Measurements from ENCODE around the gene C1orf167. TPM values are rescaled to one million over a fixed set of nuclear protein-coding genes. Genes with fewer than 3 reads are reported as not detected.

C1orf167 gene
- total and polyA plus RNA-seq, 10 of the 15 experiments (the other 5 are each of a cell fraction or from before 2014, with no cell fraction given): 0.17 to 0.31 TPM; not detected in 8

DNA sequence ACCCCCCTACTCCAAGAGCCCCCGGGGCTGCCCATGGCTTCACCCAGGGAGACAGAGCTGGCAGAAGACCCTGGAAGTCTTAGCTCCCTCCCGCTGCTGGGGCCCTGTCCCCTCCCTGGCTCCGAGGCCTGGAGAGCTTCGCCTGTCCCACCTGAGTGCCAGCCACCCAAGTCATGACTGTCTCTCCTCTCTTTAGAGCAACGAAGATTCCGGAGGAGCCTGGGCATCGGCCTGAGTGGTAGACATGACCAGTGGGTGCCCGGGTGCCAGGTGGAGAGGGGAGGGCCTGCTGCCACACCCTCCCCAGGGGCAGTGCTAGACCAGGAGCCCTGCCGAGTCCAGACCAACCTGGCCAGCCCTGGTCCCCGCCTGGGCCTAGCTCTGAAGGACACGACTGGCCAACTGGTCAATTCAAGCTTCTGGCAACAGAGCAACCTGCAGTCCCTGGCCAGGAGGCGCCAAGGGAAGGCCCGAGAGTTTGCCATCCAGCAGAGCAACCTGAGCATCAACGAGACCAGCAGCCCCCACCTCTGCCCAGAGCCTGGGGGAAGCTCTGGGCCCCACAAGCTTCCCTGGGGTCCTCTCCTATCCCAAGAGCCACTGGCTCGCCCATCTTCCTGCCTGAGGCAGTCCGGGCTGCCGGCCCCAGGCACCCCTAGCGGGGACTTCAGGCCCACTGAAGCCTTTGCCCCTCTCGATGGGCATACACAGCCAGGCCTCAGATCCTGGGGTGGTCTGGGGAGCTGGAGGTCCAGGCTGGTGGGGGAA is 3.9 kb downstream of the C1orf167 start:
- H3K36me3 ChIP-seq (ENCODE audit: control insufficient read depth in 2 of 2, insufficient read depth in 2 of 2, low read length in 1 of 2): no peaks in the 10 kb centered on the region
- FAIRE-seq (no peak), DNase-seq (ENCODE audit: low read depth, low spot score) (no peak), ATAC-seq (no peak)
- no peaks in the 10 kb centered on the region for H4K20me1 ChIP-seq (ENCODE audit: control insufficient read depth, insufficient read depth)
- intact Hi-C loops (cut with micrococcal nuclease; ENCODE audit: unreplicated experiment) (no loop called here), in situ Hi-C loops (cut with MboI) (no loop called here)
- BruUV-seq (replicated peaks): no TSS peak
- H3K9ac ChIP-seq (ENCODE audit: control insufficient read depth, insufficient read depth, low read length): no peak overlapping the region
- no peaks in the 10 kb centered on the region for H3K4me1 ChIP-seq (ENCODE audit: control insufficient read depth, insufficient read depth, low read length)
- SMC1A ChIA-PET (ENCODE audit: uncharacterized antibody, unreplicated experiment): no interaction called here
- H3K27ac ChIP-seq (ENCODE audit: control insufficient read depth, insufficient read depth): no peak overlapping the region
- POLR2A ChIA-PET: interaction anchor here (0.6 kb wide), 1 partner anchor 23 kb away, joined by 4 read pairs; no protein-coding TSS in a partner anchor
- no peaks in the 10 kb centered on the region for H3K9me3 ChIP-seq (replicated peaks; ENCODE audit: control insufficient read depth, insufficient read depth, low read length)
- CTCF ChIA-PET: interaction anchor here (1.7 kb wide), 1 partner anchor 19 kb away, joined by 5 read pairs; no protein-coding TSS in a partner anchor
- no peak overlapping the region for H3K4me2 ChIP-seq (ENCODE audit: control insufficient read depth, insufficient read depth)
- RAD21 ChIA-PET (ENCODE audit: unreplicated experiment): no interaction called here
- H3K27me3 ChIP-seq (replicated peaks in 1 of 2; ENCODE audit: control insufficient read depth in 2 of 2, insufficient read depth in 2 of 2, low read length in 1 of 2): no peaks in the 10 kb centered on the region; a peak in 1 of 4 replicates
- no peaks in the 10 kb centered on the region for H3K79me2 ChIP-seq (ENCODE audit: control insufficient read depth, insufficient read depth, low read length)
- no peak overlapping the region for H2AFZ ChIP-seq (ENCODE audit: control insufficient read depth, low read depth, low read length)
- WGBS (ENCODE audit: insufficient coverage, insufficient replicate concordance, low lambda C conversion rate, missing lambda C conversion rate): 35% methylated on average over 19 of the region's 19 CpGs
- no peak for TF ChIP-seq SREBF2 (IDR thresholded peaks at IDR 0.05; ENCODE audit: low read length)
- TF ChIP-seq, protein P1, sequence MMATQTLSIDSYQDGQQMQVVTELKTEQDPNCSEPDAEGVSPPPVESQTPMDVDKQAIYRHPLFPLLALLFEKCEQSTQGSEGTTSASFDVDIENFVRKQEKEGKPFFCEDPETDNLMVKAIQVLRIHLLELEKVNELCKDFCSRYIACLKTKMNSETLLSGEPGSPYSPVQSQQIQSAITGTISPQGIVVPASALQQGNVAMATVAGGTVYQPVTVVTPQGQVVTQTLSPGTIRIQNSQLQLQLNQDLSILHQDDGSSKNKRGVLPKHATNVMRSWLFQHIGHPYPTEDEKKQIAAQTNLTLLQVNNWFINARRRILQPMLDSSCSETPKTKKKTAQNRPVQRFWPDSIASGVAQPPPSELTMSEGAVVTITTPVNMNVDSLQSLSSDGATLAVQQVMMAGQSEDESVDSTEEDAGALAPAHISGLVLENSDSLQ (IDR thresholded peaks at IDR 0.05): no peak
- TF ChIP-seq NFIC (IDR thresholded peaks at IDR 0.05; ENCODE audit: low read depth, low read length): no peak
- TF ChIP-seq TAF1 (IDR thresholded peaks at IDR 0.05; ENCODE audit: borderline replicate concordance, low read depth, low read length): no peak
- no peak for TF ChIP-seq IKZF1 (conservative IDR thresholded peaks at IDR 0.05)
- no peak for TF ChIP-seq PBX3 (IDR thresholded peaks at IDR 0.05; ENCODE audit: insufficient replicate concordance, low read depth, low read length)
- TF ChIP-seq FOS (IDR thresholded peaks at IDR 0.05; ENCODE audit: borderline replicate concordance, extremely low read depth, insufficient read length): no peak
- TF ChIP-seq GATAD2B (conservative IDR thresholded peaks at IDR 0.05; ENCODE audit: low read depth): no peak
- no peak for TF ChIP-seq ASH2L (IDR thresholded peaks at IDR 0.05; ENCODE audit: borderline replicate concordance, low read depth)
- no peak for TF ChIP-seq BCL11A (IDR thresholded peaks at IDR 0.05; ENCODE audit: low read depth, low read length)
- TF ChIP-seq EED (IDR thresholded peaks at IDR 0.05; ENCODE audit: low read depth): no peak
- TF ChIP-seq ZNF274 (IDR thresholded peaks at IDR 0.05; ENCODE audit: insufficient read depth, insufficient read length): no peak
- no peak for TF ChIP-seq SMC3 (IDR thresholded peaks at IDR 0.05; ENCODE audit: borderline replicate concordance, low read length)
- TF ChIP-seq ZNF384 (IDR thresholded peaks at IDR 0.05; ENCODE audit: borderline replicate concordance, low read depth, low read length): no peak
- no peak overlapping the region for H3K4me3 ChIP-seq
